ENCODE data around the gene SNED1. TPM values are rescaled to one million over a fixed set of nuclear protein-coding genes. Genes with fewer than 3 reads are reported as not detected.

The SNED1 gene
- total and polyA plus RNA-seq, 9 of the 15 experiments (the other 6 are each of a cell fraction or from before 2014, with no cell fraction given), result 0.03 to 0.07 (median 0.05) TPM; not detected in 5

GRCh38 chr2:241088791-241089732 is 90.6 kb downstream of the SNED1 start:
- ChIA-PET CTCF (ENCODE audit: low intra/inter-chr PET ratio) (no interaction called here), POLR2A (interaction anchor here (0.6 kb wide), 1 partner anchor 201 kb away, joined by 3 read pairs; no protein-coding TSS in a partner anchor)
- no peaks in the 10 kb centered on the region for H3K9me3 ChIP-seq (replicated peaks; ENCODE audit: control insufficient read depth, insufficient read depth, low read depth, low read length)
- no peak overlapping the region for H3K27ac ChIP-seq (ENCODE audit: extremely low read depth, low read depth, low read length)
- DNase-seq (ENCODE audit: extremely low read depth in 1 of 4, low spot score in 3 of 4) (no peak), FAIRE-seq (no peak), ATAC-seq (no peak)
- TF ChIP-seq POLR2AphosphoS5 (IDR thresholded peaks at IDR 0.05; ENCODE audit: control insufficient read depth, insufficient read depth, low read depth, low read length) (no peak), ELK3 (CRISPR knock-in tag; IDR thresholded peaks at IDR 0.05) (no peak), DACH1 (IDR thresholded peaks at IDR 0.05; ENCODE audit: partially characterized antibody) (no peak), CEBPB (tag; IDR thresholded peaks at IDR 0.05) (no peak), MAZ (CRISPR knock-in tag; conservative IDR thresholded peaks at IDR 0.05 in 1 of 2, IDR thresholded peaks at IDR 0.05 in 1 of 2) (no peak), NUFIP1 (IDR thresholded peaks at IDR 0.05; ENCODE audit: partially characterized antibody) (no peak), EP400 (IDR thresholded peaks at IDR 0.05) (no peak), EZH2 (IDR thresholded peaks at IDR 0.05; ENCODE audit: borderline replicate concordance, low read depth, low read length) (no peak)
- no TSS peak for BruUV-seq (replicated peaks)
- H2AFZ ChIP-seq (ENCODE audit: low read depth, low read length), result no peak overlapping the region
- H3K36me3 ChIP-seq (ENCODE audit: control insufficient read depth, insufficient read depth, low read length), result peaks cover 48% of the 10 kb centered on the region; the same call in 2 of the 3 replicates
- 94% methylated on average over 19 of the region's 20 CpGs for WGBS (ENCODE audit: insufficient coverage, low coverage, missing lambda C conversion rate)
- no peaks in the 10 kb centered on the region for H3K79me2 ChIP-seq (ENCODE audit: control insufficient read depth, insufficient read depth, low read length)
- H3K9me1 ChIP-seq (ENCODE audit: control insufficient read depth, insufficient read depth, low read length), result no peaks in the 10 kb centered on the region
- H3K4me1 ChIP-seq (replicated peaks in 1 of 2; ENCODE audit: control insufficient read depth in 2 of 2, insufficient read depth in 2 of 2, low read length in 2 of 2), result no peaks in the 10 kb centered on the region
- no peaks in the 10 kb centered on the region for H4K20me1 ChIP-seq (replicated peaks; ENCODE audit: control insufficient read depth, insufficient read depth, low read length)
- no peak overlapping the region for H3K4me3 ChIP-seq
- no peaks in the 10 kb centered on the region for H3K27me3 ChIP-seq (ENCODE audit: control insufficient read depth in 2 of 2, insufficient read depth in 2 of 2, low read length in 2 of 2)
- intact Hi-C loops (cut with micrococcal nuclease) (no loop called here), in situ Hi-C loops (cut with MboI) (no loop called here)
- H3K4me2 ChIP-seq (ENCODE audit: insufficient read depth, low read length), result no peak overlapping the region
- H3K9ac ChIP-seq (ENCODE audit: insufficient read depth in 1 of 2, low read depth in 2 of 2, low read length in 2 of 2), result no peak overlapping the region; a peak in 1 of 4 replicates
